Measurements from ENCODE around the gene AKAP6. TPM values are rescaled to one million over a fixed set of nuclear protein-coding genes. Genes with fewer than 3 reads are reported as not detected.
A peak's percentile ranks its signal among the peaks of the same experiment; 100 is the strongest.

Gene AKAP6
- total RNA-seq, 2 experiments from 2014 or later, result 0.13 to 0.72 TPM

GRCh38 chr14:32620724-32621123, 291.6 kb downstream of the AKAP6 start:
- POLR2A ChIA-PET, result interaction anchor here (0.6 to 1.3 kb wide), 3 partner anchors 9 to 1182 kb away, joined by 3 to 7 read pairs (median 5); no protein-coding TSS in a partner anchor
- H3K27ac ChIP-seq (ENCODE audit: low read depth, low read length, poor library complexity, severe bottlenecking), result no peak overlapping the region
- intact Hi-C loops (cut with micrococcal nuclease; ENCODE audit: unreplicated experiment), result no loop called here

GRCh38 chr14:32621585-32621984, 292.5 kb downstream of the AKAP6 start:
- Histone ChIP-seq H3K79me2 (ENCODE audit: insufficient read depth, low read depth, low read length) (no peaks in the 10 kb centered on the region), H3K4me3 (ENCODE audit: low read depth, low read length, poor library complexity, severe bottlenecking) (no peak overlapping the region), H3K4me2 (ENCODE audit: low read length) (no peak overlapping the region), H3K27ac (ENCODE audit: low read depth, low read length, poor library complexity, severe bottlenecking) (no peak overlapping the region), H3K36me3 (ENCODE audit: insufficient read depth, low read length) (no peaks in the 10 kb centered on the region), H2AFZ (ENCODE audit: low read length) (no peak overlapping the region), H3K9me3 (ENCODE audit: low read length) (no peaks in the 10 kb centered on the region), H4K20me1 (ENCODE audit: insufficient read depth, low read length) (no peaks in the 10 kb centered on the region), H3K9me2 (ENCODE audit: insufficient read depth, low read length) (no peaks in the 10 kb centered on the region; the same call in 1 of the 2 replicates), H3K4me1 (ENCODE audit: insufficient read depth, low read length, poor library complexity, severe bottlenecking) (peaks cover 5% of the 10 kb centered on the region)
- no TSS peak for BruUV-seq (replicated peaks)
- POLR2A ChIA-PET, result interaction anchor here (0.5 to 1.3 kb wide), 2 partner anchors 9 to 693 kb away, joined by 3 read pairs; no protein-coding TSS in a partner anchor
- CTCF ChIA-PET (ENCODE audit: unreplicated experiment), result no interaction called here
- intact Hi-C loops (cut with micrococcal nuclease; ENCODE audit: unreplicated experiment), result no loop called here
- no peak for TF ChIP-seq EZH2phosphoT487 (IDR thresholded peaks at IDR 0.05; ENCODE audit: borderline replicate concordance, low read depth, low read length)
- TF ChIP-seq CTCF (conservative IDR thresholded peaks at IDR 0.05; ENCODE audit: low read length), result no peak
- DNase-seq (ENCODE audit: low spot score), result no peak

More at GRCh38 chr14:32620724-32621123, 291.6 kb downstream of the AKAP6 start:
- Histone ChIP-seq H4K20me1 (ENCODE audit: insufficient read depth, low read length) (no peaks in the 10 kb centered on the region), H3K79me2 (ENCODE audit: insufficient read depth, low read depth, low read length) (no peaks in the 10 kb centered on the region), H3K4me1 (ENCODE audit: insufficient read depth, low read length, poor library complexity, severe bottlenecking) (peaks cover 5% of the 10 kb centered on the region), H3K36me3 (ENCODE audit: insufficient read depth, low read length) (no peaks in the 10 kb centered on the region), H3K4me3 (ENCODE audit: low read depth, low read length, poor library complexity, severe bottlenecking) (no peak overlapping the region), H3K9me2 (ENCODE audit: insufficient read depth, low read length) (no peaks in the 10 kb centered on the region; the same call in 1 of the 2 replicates), H2AFZ (ENCODE audit: low read length) (no peak overlapping the region), H3K9me3 (ENCODE audit: low read length) (no peaks in the 10 kb centered on the region), H3K4me2 (ENCODE audit: low read length) (no peak overlapping the region)
- BruUV-seq (replicated peaks), result no TSS peak
- DNase-seq (ENCODE audit: low spot score), result no peak
- TF ChIP-seq EZH2phosphoT487 (IDR thresholded peaks at IDR 0.05; ENCODE audit: borderline replicate concordance, low read depth, low read length), result no peak
- TF ChIP-seq CTCF (conservative IDR thresholded peaks at IDR 0.05; ENCODE audit: low read length), result no peak
- CTCF ChIA-PET (ENCODE audit: unreplicated experiment), result no interaction called here

GRCh38 chr14:32622742-32623141, 293.6 kb downstream of the AKAP6 start:
- H3K79me2 ChIP-seq (ENCODE audit: insufficient read depth, low read depth, low read length), result no peaks in the 10 kb centered on the region
- ChIA-PET CTCF (ENCODE audit: unreplicated experiment) (no interaction called here), POLR2A (no interaction called here)
- 0 out of 2 replicates have a peak overlapping the region, but pooled peaks have one; percentile 42 for H2AFZ ChIP-seq (ENCODE audit: low read length)
- H4K20me1 ChIP-seq (ENCODE audit: insufficient read depth, low read length), result no peaks in the 10 kb centered on the region
- TF ChIP-seq EZH2phosphoT487 (IDR thresholded peaks at IDR 0.05; ENCODE audit: borderline replicate concordance, low read depth, low read length) (no peak), CTCF (conservative IDR thresholded peaks at IDR 0.05; ENCODE audit: low read length) (no peak)
- no peaks in the 10 kb centered on the region for H3K9me3 ChIP-seq (ENCODE audit: low read length)
- H3K4me1 ChIP-seq (ENCODE audit: insufficient read depth, low read length, poor library complexity, severe bottlenecking), result peaks cover 5% of the 10 kb centered on the region
- H3K9me2 ChIP-seq (ENCODE audit: insufficient read depth, low read length), result no peaks in the 10 kb centered on the region; the same call in 1 of the 2 replicates
- intact Hi-C loops (cut with micrococcal nuclease; ENCODE audit: unreplicated experiment), result no loop called here
- DNase-seq (ENCODE audit: low spot score), result peak; percentile 2
- BruUV-seq (replicated peaks), result no TSS peak
- no peak overlapping the region for H3K4me3 ChIP-seq (ENCODE audit: low read depth, low read length, poor library complexity, severe bottlenecking)
- no peak overlapping the region for H3K4me2 ChIP-seq (ENCODE audit: low read length)
- H3K27ac ChIP-seq (ENCODE audit: low read depth, low read length, poor library complexity, severe bottlenecking), result no peak overlapping the region
- no peaks in the 10 kb centered on the region for H3K36me3 ChIP-seq (ENCODE audit: insufficient read depth, low read length)

Data from OCI-LY7 (cell line).